Natural killer cell treated with Interleukin-12 subunit alpha and Interleukin-12 subunit beta and Interleukin-15 and Interleukin-18, amount 100 ng/mL, for 72 hours (primary cell): ENCODE data around the gene RNF133. TPM values are rescaled to one million over a fixed set of nuclear protein-coding genes. Genes with fewer than 3 reads are reported as not detected.

Experiments
- total RNA-seq, 2 donors: library from RNA; stranded (reverse); gene quantifications; one replicate each; pipeline ENCODE4 v1.2.3, GENCODE V29; 2022

RNF133 gene
- total RNA-seq, 2 donors from 2014 or later, result not detected

Other genes with a start within 250 kb of the RNF133 start
- gene RNF148, start 3.8 kb upstream of the RNF133 start, total RNA-seq, result not detected
- not detected for gene CADPS2, start 187.3 kb upstream of the RNF133 start, total RNA-seq